NCI-H69 (cell line): ENCODE measurements around the gene KRT77.
"Not testable (repeated sequence)": the region's sequence is repeated elsewhere in the genome, so short reads cannot be mapped to it uniquely, and the experiment has no call there.

Experiments used
- DNase-seq: peaks from one replicate; lab custom pipeline; 2025; lab: John Stamatoyannopoulos, UW

The KRT77 gene

GRCh38 chr12:52703424-52703823 lies at the start of gene KRT77:
KRT77 (minus strand) TSS chr12:52703524; CDS start chr12:52703434, 90 bp downstream.
- no peak for DNase-seq

- no peak for DNase-seq
Observed at GRCh38 chr12:52752516-52752915, 49.2 kb upstream of the KRT77 start.

- DNase-seq = no peak
Observed at GRCh38 chr12:52751795-52752194, 48.5 kb upstream of the KRT77 start.

GRCh38 chr12:52750532-52750931 lies 47.2 kb upstream of the KRT77 start:
- not testable (repeated sequence) for DNase-seq

GRCh38 chr12:52749827-52750226 lies 46.5 kb upstream of the KRT77 start:
- no peak for DNase-seq

GRCh38 chr12:52748578-52748977 lies 45.3 kb upstream of the KRT77 start:
- no peak for DNase-seq

- no peak for DNase-seq
Observed at GRCh38 chr12:52745554-52745953, 42.2 kb upstream of the KRT77 start.

- DNase-seq = no peak
Observed at GRCh38 chr12:52744493-52745156, 41.3 kb upstream of the KRT77 start.

GRCh38 chr12:52742822-52743457 lies 39.6 kb upstream of the KRT77 start:
- DNase-seq = no peak

- DNase-seq = no peak
Observed at GRCh38 chr12:52742196-52742580, 38.9 kb upstream of the KRT77 start.

- no peak for DNase-seq
Observed at GRCh38 chr12:52741375-52742195, 38.3 kb upstream of the KRT77 start.

- peak; percentile 68 for DNase-seq
Observed at GRCh38 chr12:52740584-52740983, 37.3 kb upstream of the KRT77 start.

- peak; percentile 66 for DNase-seq
Observed at GRCh38 chr12:52739963-52740362, 36.6 kb upstream of the KRT77 start.

GRCh38 chr12:52735816-52736632 lies 32.7 kb upstream of the KRT77 start:
- peak; percentile 7 for DNase-seq

- DNase-seq = no peak
Observed at GRCh38 chr12:52735106-52735505, 31.8 kb upstream of the KRT77 start.

- no peak for DNase-seq
Observed at GRCh38 chr12:52730793-52731192, 27.5 kb upstream of the KRT77 start.

GRCh38 chr12:52730383-52730782 lies 27.1 kb upstream of the KRT77 start:
- no peak for DNase-seq

GRCh38 chr12:52729147-52729546 lies 25.8 kb upstream of the KRT77 start:
- no peak for DNase-seq

GRCh38 chr12:52728374-52728773 lies 25.1 kb upstream of the KRT77 start:
- no peak for DNase-seq

- DNase-seq = no peak
Observed at GRCh38 chr12:52727037-52727436, 23.7 kb upstream of the KRT77 start.

GRCh38 chr12:52726451-52726850 lies 23.1 kb upstream of the KRT77 start:
- DNase-seq = no peak

- no peak for DNase-seq
Observed at GRCh38 chr12:52724384-52724783, 21.1 kb upstream of the KRT77 start.
